ENCODE data around the gene ZNF300.

- TF ChIP-seq CTCF (conservative IDR thresholded peaks at IDR 0.05; ENCODE audit: low read length) = no peak
- no peak for TF ChIP-seq EZH2phosphoT487 (IDR thresholded peaks at IDR 0.05; ENCODE audit: borderline replicate concordance)
Measured at GRCh38 chr5:150931368-150931965, 26.7 kb upstream of the ZNF300 start.

Data from Loucy (cell line).